Measurements from ENCODE around the gene RPA3. TPM values are rescaled to one million over a fixed set of nuclear protein-coding genes. Genes with fewer than 3 reads are reported as not detected.

RPA3 gene
- total and polyA plus RNA-seq, 2 of the 13 experiments (the other 11 are each of a cell fraction or from before 2014, with no cell fraction given) = 38.3 to 154 TPM

DNA sequence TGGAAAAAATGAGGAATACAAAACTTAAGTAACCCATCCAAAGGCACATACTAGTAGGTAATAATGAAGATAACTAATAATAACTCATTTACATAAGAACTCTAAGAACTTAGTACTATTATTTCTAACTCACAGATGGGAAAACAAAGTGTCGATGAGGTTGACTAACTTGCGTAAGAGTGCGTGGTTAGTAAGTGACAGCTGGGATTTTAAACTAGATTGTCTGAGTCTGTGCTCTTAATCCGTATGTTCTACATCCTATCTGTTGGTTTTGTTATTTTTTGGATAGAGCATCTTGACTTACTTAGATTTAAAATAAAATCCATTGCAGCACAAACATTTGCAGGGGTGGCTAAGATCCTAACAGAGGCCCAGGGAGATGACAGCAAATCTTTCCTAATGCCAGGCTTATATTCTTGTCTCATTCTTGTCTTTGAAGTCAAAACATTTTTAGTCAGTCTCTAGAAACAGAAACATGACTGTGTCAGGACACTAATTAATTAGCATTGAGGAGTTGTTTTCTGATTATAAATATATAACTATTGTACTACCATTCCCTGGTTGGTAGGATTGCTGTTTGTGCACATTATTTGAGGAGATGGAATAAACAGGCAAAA lies 11.7 kb downstream of the RPA3 start:
- Histone ChIP-seq H3K4me1 (ENCODE audit: insufficient read depth, low read length) (peaks cover 12% of the 10 kb centered on the region), H3K4me2 (ENCODE audit: low read depth, low read length) (no peak overlapping the region), H3K27ac (ENCODE audit: extremely low read length, insufficient read depth, low read length) (no peak overlapping the region), H3K27me3 (ENCODE audit: control insufficient read depth in 1 of 2, insufficient read depth in 2 of 2, low read length in 2 of 2) (no peaks in the 10 kb centered on the region), H3K4me3 (replicated peaks in 1 of 3; ENCODE audit: insufficient read depth in 1 of 3, low read depth in 2 of 3, low read length in 3 of 3) (no peak overlapping the region), H3K9me3 (ENCODE audit: low read length) (no peaks in the 10 kb centered on the region), H3K36me3 (replicated peaks in 1 of 2; ENCODE audit: control insufficient read depth in 1 of 2, insufficient read depth in 2 of 2, low read length in 2 of 2) (no peaks in the 10 kb centered on the region), H2AFZ (ENCODE audit: low read length) (no peak overlapping the region), H3K79me2 (ENCODE audit: insufficient read depth, low read length) (no peaks in the 10 kb centered on the region), H3K9ac (ENCODE audit: insufficient read depth, low read depth, low read length) (no peak overlapping the region), H4K20me1 (ENCODE audit: insufficient read depth, low read length) (no peaks in the 10 kb centered on the region)
- ChIA-PET CTCF (ENCODE audit: low intra/inter-chr PET ratio, low total read pairs) (no interaction called here), POLR2A (no interaction called here)
- in situ Hi-C loops (cut with HindIII; ENCODE audit: extremely low pct_ligation_motif_present, low pct_unique_long_range_greater_than_20kb) (no loop called here), intact Hi-C loops (cut with micrococcal nuclease; ENCODE audit: unreplicated experiment) (no loop called here)
- 96% methylated on average over 4 of the region's 4 CpGs for WGBS (ENCODE audit: low lambda C conversion rate)
- ATAC-seq = no peak
- no TSS peak for BruUV-seq (replicated peaks)
- no peak for DNase-seq (ENCODE audit: low spot score)
- FAIRE-seq = no peak
- TF ChIP-seq, protein P1, sequence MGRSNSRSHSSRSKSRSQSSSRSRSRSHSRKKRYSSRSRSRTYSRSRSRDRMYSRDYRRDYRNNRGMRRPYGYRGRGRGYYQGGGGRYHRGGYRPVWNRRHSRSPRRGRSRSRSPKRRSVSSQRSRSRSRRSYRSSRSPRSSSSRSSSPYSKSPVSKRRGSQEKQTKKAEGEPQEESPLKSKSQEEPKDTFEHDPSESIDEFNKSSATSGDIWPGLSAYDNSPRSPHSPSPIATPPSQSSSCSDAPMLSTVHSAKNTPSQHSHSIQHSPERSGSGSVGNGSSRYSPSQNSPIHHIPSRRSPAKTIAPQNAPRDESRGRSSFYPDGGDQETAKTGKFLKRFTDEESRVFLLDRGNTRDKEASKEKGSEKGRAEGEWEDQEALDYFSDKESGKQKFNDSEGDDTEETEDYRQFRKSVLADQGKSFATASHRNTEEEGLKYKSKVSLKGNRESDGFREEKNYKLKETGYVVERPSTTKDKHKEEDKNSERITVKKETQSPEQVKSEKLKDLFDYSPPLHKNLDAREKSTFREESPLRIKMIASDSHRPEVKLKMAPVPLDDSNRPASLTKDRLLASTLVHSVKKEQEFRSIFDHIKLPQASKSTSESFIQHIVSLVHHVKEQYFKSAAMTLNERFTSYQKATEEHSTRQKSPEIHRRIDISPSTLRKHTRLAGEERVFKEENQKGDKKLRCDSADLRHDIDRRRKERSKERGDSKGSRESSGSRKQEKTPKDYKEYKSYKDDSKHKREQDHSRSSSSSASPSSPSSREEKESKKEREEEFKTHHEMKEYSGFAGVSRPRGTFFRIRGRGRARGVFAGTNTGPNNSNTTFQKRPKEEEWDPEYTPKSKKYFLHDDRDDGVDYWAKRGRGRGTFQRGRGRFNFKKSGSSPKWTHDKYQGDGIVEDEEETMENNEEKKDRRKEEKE (IDR thresholded peaks at IDR 0.05) = no peak
- TF ChIP-seq FIP1L1 (IDR thresholded peaks at IDR 0.05; ENCODE audit: borderline replicate concordance, insufficient read depth, low read depth, low read length) (no peak), ZNF207 (IDR thresholded peaks at IDR 0.05; ENCODE audit: borderline replicate concordance) (no peak), ZSCAN12 (CRISPR knock-in tag; IDR thresholded peaks at IDR 0.05) (no peak), ZNF33B (CRISPR knock-in tag; IDR thresholded peaks at IDR 0.05) (no peak), ZMYM4 (CRISPR knock-in tag; IDR thresholded peaks at IDR 0.05) (no peak), ZNF780A (CRISPR knock-in tag; IDR thresholded peaks at IDR 0.05) (no peak), PCBP1 (IDR thresholded peaks at IDR 0.05; ENCODE audit: borderline replicate concordance, low read depth, low read length) (no peak), POGZ (CRISPR knock-in tag; IDR thresholded peaks at IDR 0.05) (no peak), CEBPB (IDR thresholded peaks at IDR 0.05; ENCODE audit: borderline replicate concordance, low read depth, low read length) (no peak)
- TF ChIP-seq, protein P2, sequence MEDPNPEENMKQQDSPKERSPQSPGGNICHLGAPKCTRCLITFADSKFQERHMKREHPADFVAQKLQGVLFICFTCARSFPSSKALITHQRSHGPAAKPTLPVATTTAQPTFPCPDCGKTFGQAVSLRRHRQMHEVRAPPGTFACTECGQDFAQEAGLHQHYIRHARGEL (CRISPR knock-in tag; IDR thresholded peaks at IDR 0.05) = no peak
- TF ChIP-seq, protein P3, sequence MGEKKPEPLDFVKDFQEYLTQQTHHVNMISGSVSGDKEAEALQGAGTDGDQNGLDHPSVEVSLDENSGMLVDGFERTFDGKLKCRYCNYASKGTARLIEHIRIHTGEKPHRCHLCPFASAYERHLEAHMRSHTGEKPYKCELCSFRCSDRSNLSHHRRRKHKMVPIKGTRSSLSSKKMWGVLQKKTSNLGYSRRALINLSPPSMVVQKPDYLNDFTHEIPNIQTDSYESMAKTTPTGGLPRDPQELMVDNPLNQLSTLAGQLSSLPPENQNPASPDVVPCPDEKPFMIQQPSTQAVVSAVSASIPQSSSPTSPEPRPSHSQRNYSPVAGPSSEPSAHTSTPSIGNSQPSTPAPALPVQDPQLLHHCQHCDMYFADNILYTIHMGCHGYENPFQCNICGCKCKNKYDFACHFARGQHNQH (CRISPR knock-in tag; IDR thresholded peaks at IDR 0.05) = no peak
- TF ChIP-seq, protein P4, sequence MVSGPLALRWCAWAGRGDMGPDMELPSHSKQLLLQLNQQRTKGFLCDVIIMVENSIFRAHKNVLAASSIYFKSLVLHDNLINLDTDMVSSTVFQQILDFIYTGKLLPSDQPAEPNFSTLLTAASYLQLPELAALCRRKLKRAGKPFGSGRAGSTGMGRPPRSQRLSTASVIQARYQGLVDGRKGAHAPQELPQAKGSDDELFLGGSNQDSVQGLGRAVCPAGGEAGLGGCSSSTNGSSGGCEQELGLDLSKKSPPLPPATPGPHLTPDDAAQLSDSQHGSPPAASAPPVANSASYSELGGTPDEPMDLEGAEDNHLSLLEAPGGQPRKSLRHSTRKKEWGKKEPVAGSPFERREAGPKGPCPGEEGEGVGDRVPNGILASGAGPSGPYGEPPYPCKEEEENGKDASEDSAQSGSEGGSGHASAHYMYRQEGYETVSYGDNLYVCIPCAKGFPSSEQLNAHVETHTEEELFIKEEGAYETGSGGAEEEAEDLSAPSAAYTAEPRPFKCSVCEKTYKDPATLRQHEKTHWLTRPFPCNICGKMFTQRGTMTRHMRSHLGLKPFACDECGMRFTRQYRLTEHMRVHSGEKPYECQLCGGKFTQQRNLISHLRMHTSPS (CRISPR knock-in tag; IDR thresholded peaks at IDR 0.05; ENCODE audit: low read depth) = no peak

Measured in HepG2 (cell line).